Bronchial epithelial cell (primary cell): Measurements from ENCODE around the gene NOLC1. TPM values are rescaled to one million over a fixed set of nuclear protein-coding genes. Genes with fewer than 3 reads are reported as not detected.

Experiments
- DNase-seq: peaks from one replicate; pipeline ENCODE4 v3.0.0-alpha.2; 2010; ENCODE audit warnings: low read depth
- FAIRE-seq: peaks from 2 replicates; lab custom pipeline; 2011; peaks lifted over from hg19 to GRCh38; lab: Jason Lieb, UNC
- H3K27me3 ChIP-seq: 2 replicates; pipeline ENCODE4 v1.5.1; 2011; ENCODE audit warnings: low read length; ENCODE audit not compliant: control insufficient read depth, insufficient read depth
- H3K36me3 ChIP-seq: 2 replicates; pipeline ENCODE4 v1.5.1; 2011; ENCODE audit warnings: low read length; ENCODE audit not compliant: control insufficient read depth, insufficient read depth
- H3K4me3 ChIP-seq: 2 replicates; pipeline ENCODE4 v1.5.1; 2011; ENCODE audit warnings: mild to moderate bottlenecking, low read depth, low read length, control low read depth
- CTCF ChIP-seq: IDR thresholded peaks from 2 replicates; pipeline ENCODE4 v1.5.1; 2011; ENCODE audit warnings: mild to moderate bottlenecking, moderate library complexity, low read length, control low read depth, inconsistent platforms; ENCODE audit not compliant: insufficient read depth, severe bottlenecking
- total RNA-seq: library from RNA; depleted of rRNA; stranded (reverse); fragments of >200 nt; gene quantifications from 2 replicates; pipeline ENCODE4 v1.2.1, GENCODE V29; 2014

Gene NOLC1
- total RNA-seq, 1 donor from 2014 or later = 56.6 TPM

DNA sequence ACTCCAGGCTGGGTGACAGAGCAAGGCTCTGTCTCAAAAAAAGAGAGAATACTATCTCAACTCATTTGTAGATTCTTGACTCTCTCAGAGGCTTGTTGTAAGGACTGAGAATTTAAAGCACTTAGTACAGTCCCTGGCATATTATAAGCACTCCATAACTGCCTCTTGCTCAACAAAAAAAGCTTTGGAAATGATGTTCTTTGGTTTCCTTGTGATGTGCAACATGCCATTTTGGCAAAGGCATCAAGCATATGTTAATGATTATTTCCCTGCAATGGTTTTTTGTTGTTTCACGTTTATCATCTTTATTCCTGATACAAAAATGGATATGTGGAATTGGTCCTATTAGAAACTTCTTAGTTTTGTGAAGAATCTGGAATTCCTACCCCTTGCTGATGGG is 15.7 kb downstream of the NOLC1 start:
- FAIRE-seq (no peak), DNase-seq (no peak)
- no peak for TF ChIP-seq CTCF
- Histone ChIP-seq H3K36me3 (peaks cover 3% of the 10 kb centered on the region), H3K27me3 (no peaks in the 10 kb centered on the region), H3K4me3 (no peak overlapping the region)

- H3K36me3 ChIP-seq = no peaks in the 10 kb centered on the region
- no peak for DNase-seq
- no peak overlapping the region for H3K4me3 ChIP-seq
- H3K27me3 ChIP-seq = no peaks in the 10 kb centered on the region
- no peak for TF ChIP-seq CTCF
- no peak for FAIRE-seq
These were observed 18.4 kb downstream of the NOLC1 start for GRCh38 chr10:102170602-102171001.

DNA sequence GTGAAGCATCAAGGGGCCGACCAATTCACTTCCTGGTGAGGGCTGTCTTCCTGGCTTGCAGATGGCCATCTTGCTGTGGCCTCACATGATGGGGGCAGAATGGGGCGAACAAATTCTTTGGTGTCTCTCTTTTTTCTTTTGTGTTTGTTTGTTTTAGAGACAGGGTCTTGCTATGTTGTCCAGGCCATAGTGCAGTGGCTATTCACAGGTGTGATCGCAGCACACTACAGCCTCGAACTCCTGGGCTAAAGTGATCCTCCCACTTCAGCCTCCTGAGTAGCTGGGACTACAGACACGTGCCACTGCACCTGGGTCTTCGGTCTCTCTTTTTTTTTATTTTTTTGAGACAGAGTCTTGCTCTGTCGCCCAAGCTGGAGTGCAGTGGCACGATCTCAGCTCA is 20.1 kb downstream of the NOLC1 start:
- FAIRE-seq = no peak
- no peak for TF ChIP-seq CTCF
- H3K36me3 ChIP-seq = no peaks in the 10 kb centered on the region
- H3K4me3 ChIP-seq = no peak overlapping the region
- H3K27me3 ChIP-seq = no peaks in the 10 kb centered on the region
- DNase-seq = no peak

DNA sequence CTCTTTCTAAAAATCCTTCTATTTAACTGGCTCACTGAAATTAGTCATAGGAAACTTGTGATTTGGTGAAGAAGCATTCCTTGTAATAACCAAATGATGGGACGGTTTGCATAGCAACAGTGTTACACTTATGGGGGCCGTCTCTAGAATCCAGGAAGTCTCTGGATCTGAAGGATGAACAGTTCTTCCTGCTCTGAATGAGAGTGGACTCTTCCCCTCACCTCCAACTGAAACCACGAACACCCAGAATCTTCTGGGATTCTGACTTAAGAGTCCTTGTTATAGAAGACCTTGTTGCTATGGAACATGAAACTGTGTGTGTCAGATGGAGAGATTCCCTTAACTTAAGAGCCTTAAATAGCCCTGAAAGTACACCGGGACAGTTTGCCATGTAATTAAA is 23.2 kb downstream of the NOLC1 start:
- H3K36me3 ChIP-seq = no peaks in the 10 kb centered on the region
- no peak for FAIRE-seq
- TF ChIP-seq CTCF = no peak

GRCh38 chr10:102184606-102185005 is 32.4 kb downstream of the NOLC1 start:
- no peak overlapping the region for H3K4me3 ChIP-seq
- no peak for FAIRE-seq
- DNase-seq = no peak
- TF ChIP-seq CTCF = no peak
- peaks cover 2% of the 10 kb centered on the region for H3K27me3 ChIP-seq
- H3K36me3 ChIP-seq = no peaks in the 10 kb centered on the region

More for the DNA sequence above, 23.2 kb downstream of the NOLC1 start:
- H3K27me3 ChIP-seq = no peaks in the 10 kb centered on the region
- DNase-seq = no peak
- H3K4me3 ChIP-seq = no peak overlapping the region

- FAIRE-seq (no peak), DNase-seq (no peak)
- Histone ChIP-seq H3K4me3 (no peak overlapping the region), H3K27me3 (peaks cover 2% of the 10 kb centered on the region), H3K36me3 (no peaks in the 10 kb centered on the region)
- no peak for TF ChIP-seq CTCF
These were observed 33.1 kb downstream of the NOLC1 start for GRCh38 chr10:102185272-102185671.
